Activated T-cell treated with anti-CD3 and anti-CD28 coated beads, Interleukin-2, amount 50 U/mL, for 4 hours (primary cell): ENCODE data around the gene NKIRAS2. TPM values are rescaled to one million over a fixed set of nuclear protein-coding genes. Genes with fewer than 3 reads are reported as not detected.
A peak's percentile ranks its signal among the peaks of the same experiment; 100 is the strongest.

ENCODE experiments used
- ATAC-seq, 2 donors: fragments of 200-7000 bp; cut with Tn5 transposase; one replicate each; pipeline ENCODE4 v1.10.0; 2021
- DNase-seq: peaks from one replicate; pipeline ENCODE4 v3.0.0-alpha.2; 2020
- H3K27me3 Mint-ChIP-seq: one replicate; pipeline ENCODE4 v1.8.0; 2021; ENCODE audit warnings: low read depth, mixed read lengths
- H3K36me3 Mint-ChIP-seq: one replicate; pipeline ENCODE4 v1.8.0; 2022; ENCODE audit warnings: mixed read lengths; ENCODE audit not compliant: insufficient read depth
- H3K4me1 Mint-ChIP-seq: one replicate; pipeline ENCODE4 v1.8.0; 2021; ENCODE audit warnings: low read depth, mixed read lengths
- H3K4me3 Mint-ChIP-seq: one replicate; pipeline ENCODE4 v1.8.0; 2021; ENCODE audit warnings: mild to moderate bottlenecking, moderate library complexity, mixed read lengths
- H3K9me3 Mint-ChIP-seq: one replicate; pipeline ENCODE4 v1.8.0; 2021; ENCODE audit warnings: mixed read lengths
- total RNA-seq, 3 donors: library from RNA; stranded (reverse); gene quantifications; one replicate each; pipeline ENCODE4 v1.2.1, GENCODE V29; 2021

Gene NKIRAS2
- total RNA-seq, 3 donors from 2014 or later, result 33.4 to 35.8 (median 34.2) TPM

DNA sequence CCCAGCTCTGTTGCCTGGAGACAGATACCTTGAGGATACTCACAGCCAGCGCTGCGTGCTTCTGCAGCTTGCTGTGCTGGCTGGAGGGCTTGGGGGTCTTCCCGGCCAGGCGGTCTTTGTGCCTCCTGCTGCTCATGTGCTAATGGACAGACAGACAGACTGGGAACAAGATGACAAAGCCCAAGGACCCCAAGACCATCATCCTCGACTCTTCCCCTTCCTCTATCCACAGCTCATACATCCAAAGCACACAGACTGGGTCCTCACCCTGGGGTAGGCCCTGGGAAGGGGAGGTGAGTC is 7.7 kb downstream of the NKIRAS2 start:
- H3K36me3 Mint-ChIP-seq, result peaks cover 7% of the 10 kb centered on the region
- no peak overlapping the region for H3K4me3 Mint-ChIP-seq
- H3K9me3 Mint-ChIP-seq, result no peaks in the 10 kb centered on the region
- H3K27me3 Mint-ChIP-seq, result peaks cover 3% of the 10 kb centered on the region
- DNase-seq (no peak), ATAC-seq (no peak)
- H3K4me1 Mint-ChIP-seq, result peaks cover 6% of the 10 kb centered on the region

DNA sequence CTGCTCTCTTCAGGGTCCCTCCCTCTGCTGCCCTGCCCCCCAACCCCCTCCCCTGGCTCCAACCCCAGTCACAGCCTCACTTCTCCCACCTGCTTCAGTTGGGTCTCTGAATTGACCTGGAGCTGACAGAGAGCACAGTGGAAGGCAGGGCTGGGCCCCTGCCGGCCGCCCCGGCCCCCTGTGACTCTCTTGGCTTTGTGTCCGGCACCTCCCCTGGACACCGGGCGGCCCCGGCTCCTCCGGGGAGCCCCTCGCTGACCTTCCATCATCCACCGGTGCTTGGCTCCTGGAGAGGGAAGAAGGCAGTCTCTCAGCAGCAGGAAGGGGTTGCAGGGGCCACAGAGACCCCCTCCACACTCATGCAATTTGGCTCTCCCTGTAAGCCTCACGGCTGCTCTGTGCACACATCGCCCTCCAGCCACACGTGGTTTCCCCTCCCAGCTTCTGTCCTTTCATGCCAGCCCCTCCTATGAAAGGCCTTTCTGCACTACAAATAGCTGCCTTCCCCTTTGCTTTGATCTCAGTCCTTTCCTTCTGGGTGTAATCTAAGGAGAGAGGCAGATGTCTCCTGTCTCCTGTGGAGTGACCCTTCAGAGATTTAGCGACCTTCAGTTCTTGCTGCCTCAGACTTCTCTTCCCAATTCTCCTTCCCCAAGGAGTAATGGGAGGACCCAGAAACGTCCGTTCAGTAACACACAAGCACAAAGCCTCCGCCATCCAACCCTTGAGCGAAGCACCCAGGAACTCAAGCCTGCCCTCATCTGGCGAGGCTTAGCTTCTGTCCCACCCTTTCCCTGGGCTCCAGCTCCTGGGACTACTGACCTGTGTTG is 8.3 kb downstream of the NKIRAS2 start:
- Mint-ChIP-seq H3K9me3 (no peaks in the 10 kb centered on the region), H3K27me3 (peaks cover 3% of the 10 kb centered on the region), H3K36me3 (peaks cover 7% of the 10 kb centered on the region), H3K4me1 (peaks cover 6% of the 10 kb centered on the region), H3K4me3 (no peak overlapping the region)
- ATAC-seq (no peak), DNase-seq (no peak)

DNA sequence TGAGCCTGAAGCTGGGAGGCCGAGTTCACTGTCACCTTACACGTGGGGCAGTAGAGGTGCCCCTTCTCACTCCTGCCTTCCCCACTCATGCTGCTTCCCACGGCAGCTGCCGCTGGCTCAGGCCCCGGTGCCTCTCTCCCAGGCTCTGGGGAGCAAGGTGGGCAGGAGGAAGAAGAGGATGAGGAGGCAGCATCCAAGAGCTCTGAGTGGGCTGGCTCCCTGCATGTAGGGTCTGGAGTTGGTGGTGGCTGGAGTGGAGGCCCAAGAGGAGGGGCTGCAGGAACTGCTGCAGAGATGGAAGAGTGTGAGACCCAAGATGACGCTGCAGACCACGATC is 8.9 kb downstream of the NKIRAS2 start:
- H3K27me3 Mint-ChIP-seq, result peaks cover 3% of the 10 kb centered on the region
- no peak overlapping the region for H3K4me3 Mint-ChIP-seq
- H3K4me1 Mint-ChIP-seq, result peaks cover 8% of the 10 kb centered on the region
- H3K36me3 Mint-ChIP-seq, result peaks cover 4% of the 10 kb centered on the region
- no peaks in the 10 kb centered on the region for H3K9me3 Mint-ChIP-seq
- no peak for DNase-seq
- ATAC-seq, result no peak

DNA sequence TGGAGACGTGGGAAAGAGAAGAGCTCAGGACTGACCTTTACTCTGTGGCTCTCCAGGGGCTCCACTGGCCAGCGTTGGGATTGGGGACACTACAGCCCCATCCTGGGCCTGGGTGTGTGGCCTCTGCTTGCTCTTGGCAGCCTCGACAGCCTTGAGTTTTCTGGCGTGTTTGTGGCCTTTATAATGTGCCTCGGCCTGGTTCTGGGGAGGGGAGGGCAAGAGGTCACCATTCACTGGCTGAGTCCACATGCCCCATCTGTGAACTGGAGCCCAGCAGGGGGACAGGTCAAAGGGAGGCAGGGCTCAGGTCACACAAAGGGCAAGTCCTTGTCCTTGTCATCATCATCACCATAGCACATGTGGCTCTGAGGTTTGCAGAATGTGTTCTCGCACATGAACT is 11.7 kb downstream of the NKIRAS2 start:
- Mint-ChIP-seq H3K4me3 (no peak overlapping the region), H3K4me1 (peaks cover 5% of the 10 kb centered on the region), H3K9me3 (no peaks in the 10 kb centered on the region), H3K27me3 (peaks cover 6% of the 10 kb centered on the region), H3K36me3 (no peaks in the 10 kb centered on the region)
- no peak for DNase-seq
- ATAC-seq, result no peak

DNA sequence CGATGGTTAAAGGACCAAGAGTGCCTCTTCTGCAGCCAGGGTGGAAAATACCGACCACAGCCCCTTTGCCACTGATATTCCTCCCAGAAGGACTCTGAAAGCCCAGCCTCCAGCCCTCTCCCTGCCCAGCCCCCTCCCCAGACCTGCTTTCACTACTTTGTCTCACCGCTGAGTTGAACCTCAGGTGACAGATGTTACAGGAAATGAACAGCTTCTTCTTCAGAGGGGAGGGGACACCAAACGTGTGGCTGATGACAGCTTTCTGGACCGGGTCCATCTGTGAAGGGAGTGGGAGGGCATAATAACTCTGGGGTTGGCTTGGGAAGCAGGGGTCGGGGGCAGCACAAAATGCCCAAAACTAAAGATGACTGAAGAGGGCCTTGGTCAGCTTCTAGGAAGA is 14.2 kb downstream of the NKIRAS2 start:
- ATAC-seq (no peak), DNase-seq (no peak)
- peaks cover 14% of the 10 kb centered on the region for H3K27me3 Mint-ChIP-seq
- H3K9me3 Mint-ChIP-seq, result no peaks in the 10 kb centered on the region
- no peaks in the 10 kb centered on the region for H3K36me3 Mint-ChIP-seq
- H3K4me3 Mint-ChIP-seq, result no peak overlapping the region
- H3K4me1 Mint-ChIP-seq, result peaks cover 5% of the 10 kb centered on the region

DNA sequence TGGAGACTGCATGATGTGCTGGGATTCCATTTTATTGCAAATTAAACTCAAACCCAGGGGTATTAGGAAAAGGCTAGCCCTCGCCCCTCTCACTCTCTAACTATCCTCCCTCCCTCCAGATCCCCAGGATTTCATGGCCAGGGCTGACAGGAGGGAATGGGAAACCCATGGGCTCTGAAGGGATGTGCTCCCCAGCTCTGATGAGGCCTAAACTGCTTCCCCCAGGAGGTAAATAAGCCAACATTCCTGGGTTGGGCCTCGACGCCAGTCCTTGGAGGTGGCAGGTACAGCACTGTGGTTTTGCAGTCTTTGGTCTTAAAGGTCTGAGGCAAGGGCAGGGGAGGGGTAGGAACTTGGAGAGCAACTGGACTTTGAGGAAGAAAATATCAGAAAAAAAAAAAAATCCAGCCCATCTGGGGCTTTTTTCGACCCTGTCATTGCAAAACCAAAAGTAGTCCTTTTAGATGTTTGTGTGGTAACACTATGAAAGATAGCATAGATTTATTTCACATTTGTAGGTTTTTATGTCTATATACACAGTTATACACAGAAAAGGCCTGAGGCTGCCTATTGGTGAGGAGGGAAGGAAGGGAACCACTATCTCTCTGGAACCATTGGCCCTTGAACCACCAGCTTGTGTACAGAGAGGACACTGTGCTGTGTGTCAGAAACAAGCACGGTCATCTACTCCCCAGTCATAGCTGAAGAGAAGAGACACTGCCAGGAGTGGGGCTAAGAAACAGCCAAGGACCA is 18.5 kb downstream of the NKIRAS2 start:
- no peaks in the 10 kb centered on the region for H3K9me3 Mint-ChIP-seq
- H3K4me3 Mint-ChIP-seq, result no peak overlapping the region
- peaks cover 15% of the 10 kb centered on the region for H3K27me3 Mint-ChIP-seq
- DNase-seq, result no peak
- ATAC-seq, result peak in 1 of 2 donors; percentile 20
- peaks cover 5% of the 10 kb centered on the region for H3K4me1 Mint-ChIP-seq
- no peaks in the 10 kb centered on the region for H3K36me3 Mint-ChIP-seq

DNA sequence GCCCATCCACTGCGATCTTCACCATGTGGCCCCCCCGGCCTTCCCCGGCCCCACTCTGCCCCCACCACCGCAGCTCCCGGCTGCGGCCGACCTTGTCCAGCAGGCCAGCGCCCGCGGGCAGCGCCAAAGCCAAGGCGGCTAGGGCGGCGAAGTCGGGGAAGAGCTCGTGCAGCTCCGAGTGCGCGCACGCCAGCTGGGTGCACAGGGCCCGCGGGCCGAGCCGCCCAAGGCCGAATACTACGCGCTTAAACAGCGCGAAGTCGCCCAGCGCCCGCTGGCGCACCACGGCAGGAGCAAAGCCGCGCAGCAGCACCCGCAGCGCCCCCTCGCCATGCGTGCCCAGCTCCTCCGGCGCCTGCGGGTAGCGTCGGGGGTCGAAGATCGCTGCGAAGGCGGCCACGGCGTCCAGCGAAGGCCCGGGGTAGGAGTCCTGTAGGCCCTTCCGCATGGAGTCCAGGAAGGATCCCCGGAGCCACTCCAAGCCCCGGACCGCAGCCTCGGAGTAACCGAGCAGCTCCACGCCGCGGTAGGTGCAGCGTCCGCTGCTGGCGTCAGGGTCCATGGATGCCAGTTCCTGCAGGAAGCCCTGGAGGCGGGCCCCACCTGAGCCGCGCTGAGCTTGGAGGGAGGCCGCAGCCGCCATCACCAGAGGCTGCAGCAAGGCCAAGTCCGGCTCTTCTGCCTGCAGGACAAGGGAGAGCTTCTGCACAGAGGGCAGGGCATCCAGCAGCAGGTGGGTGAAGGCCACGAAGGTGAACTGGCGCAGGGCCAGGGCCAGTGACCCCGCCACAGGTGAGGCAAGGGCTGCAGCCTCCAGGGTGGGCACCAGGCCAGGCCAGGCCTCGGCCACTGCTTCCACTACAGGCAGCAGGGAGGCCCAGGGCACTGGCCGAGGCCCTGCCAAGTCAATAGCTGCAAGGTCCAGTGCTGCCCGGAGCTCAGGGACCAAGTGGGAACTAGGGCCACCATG is 20.2 kb downstream of the NKIRAS2 start:
- Mint-ChIP-seq H3K27me3 (peaks cover 13% of the 10 kb centered on the region), H3K4me1 (no peaks in the 10 kb centered on the region), H3K36me3 (no peaks in the 10 kb centered on the region), H3K4me3 (no peak overlapping the region), H3K9me3 (no peaks in the 10 kb centered on the region)
- peak in 1 of 2 donors; percentile 48 for ATAC-seq
- DNase-seq, result no peak

DNA sequence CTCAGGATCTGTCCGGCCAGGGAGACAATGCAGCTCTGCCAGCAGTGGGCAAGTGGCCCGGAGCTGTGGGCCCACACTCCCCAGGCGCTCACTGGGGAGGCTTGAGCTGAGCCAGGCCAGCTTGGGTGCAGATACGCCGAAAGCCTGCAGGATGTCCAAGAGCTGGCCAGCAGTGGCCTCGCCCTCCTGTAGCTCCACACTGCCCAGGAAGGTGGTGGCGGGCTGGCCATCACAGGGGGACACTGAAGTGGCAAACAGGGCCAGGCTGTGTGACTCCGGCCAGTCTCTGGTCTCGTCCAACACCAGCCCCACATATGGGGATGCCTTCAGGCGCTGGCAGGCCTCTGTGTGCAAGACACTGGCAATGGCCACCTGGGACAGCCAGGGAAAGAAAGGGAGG is 20.9 kb downstream of the NKIRAS2 start:
- H3K27me3 Mint-ChIP-seq, result peaks cover 11% of the 10 kb centered on the region
- H3K4me1 Mint-ChIP-seq, result no peaks in the 10 kb centered on the region
- H3K36me3 Mint-ChIP-seq, result no peaks in the 10 kb centered on the region
- no peak overlapping the region for H3K4me3 Mint-ChIP-seq
- DNase-seq, result no peak
- no peaks in the 10 kb centered on the region for H3K9me3 Mint-ChIP-seq
- no peak for ATAC-seq

DNA sequence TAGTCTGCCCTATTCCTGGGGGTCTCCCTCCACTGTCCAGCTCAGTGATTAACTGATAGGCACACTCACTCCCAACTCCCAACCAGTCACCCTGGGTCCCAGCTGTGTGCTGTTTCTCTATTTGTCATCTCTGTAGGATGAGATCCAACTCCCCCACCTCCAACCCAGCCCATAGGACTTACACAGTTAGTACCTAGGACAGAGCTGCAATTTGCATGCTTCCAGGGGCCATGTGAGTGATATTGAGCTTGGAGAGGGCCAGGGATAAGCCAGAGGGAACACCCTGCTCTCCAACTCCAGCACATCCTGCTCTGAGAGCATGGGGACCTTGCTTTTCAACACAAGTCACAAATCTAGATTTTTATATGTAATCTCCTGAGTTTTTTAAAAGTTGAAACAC is 21.7 kb downstream of the NKIRAS2 start:
- Mint-ChIP-seq H3K36me3 (no peaks in the 10 kb centered on the region), H3K9me3 (no peaks in the 10 kb centered on the region), H3K27me3 (peaks cover 11% of the 10 kb centered on the region), H3K4me1 (no peaks in the 10 kb centered on the region), H3K4me3 (no peak overlapping the region)
- no peak for ATAC-seq
- no peak for DNase-seq

DNA sequence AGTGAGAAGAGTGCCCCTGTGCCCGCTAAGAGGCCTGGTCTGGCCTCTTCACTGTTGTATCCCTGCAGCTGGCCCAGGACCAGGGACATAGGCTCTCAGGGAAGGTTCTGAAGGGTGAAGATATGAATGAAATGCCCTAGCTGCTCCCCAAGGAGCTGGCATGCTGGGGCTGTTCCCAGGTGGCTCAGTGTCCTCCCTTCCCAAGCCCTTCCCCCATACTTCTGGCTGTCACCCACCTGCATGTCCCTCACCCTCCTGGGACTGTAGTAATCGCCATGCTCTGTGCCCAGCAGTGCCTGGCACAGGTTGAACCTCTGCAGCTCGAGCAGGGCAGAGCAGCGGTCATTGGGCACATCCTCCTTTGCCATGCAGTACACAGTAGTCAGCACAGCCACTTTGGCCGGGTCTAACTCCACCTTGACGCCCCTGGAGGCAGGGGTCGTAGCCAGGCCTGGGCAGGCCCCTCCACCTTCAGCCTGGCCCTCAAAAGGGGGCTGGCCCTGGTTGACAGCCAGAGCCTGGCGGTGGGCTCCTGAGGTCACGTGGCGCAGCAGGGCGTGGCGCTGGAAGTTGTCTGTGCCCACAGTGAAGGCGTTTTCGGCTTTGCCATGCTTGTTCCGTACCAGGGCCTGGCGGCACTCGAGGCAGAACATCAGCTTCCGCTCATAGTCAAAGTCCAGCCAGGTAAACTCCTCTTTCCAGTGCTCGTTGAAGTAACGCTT is 22.9 kb downstream of the NKIRAS2 start:
- Mint-ChIP-seq H3K4me3 (no peak overlapping the region), H3K9me3 (no peaks in the 10 kb centered on the region), H3K27me3 (peaks cover 8% of the 10 kb centered on the region), H3K36me3 (no peaks in the 10 kb centered on the region), H3K4me1 (no peaks in the 10 kb centered on the region)
- no peak for DNase-seq
- no peak for ATAC-seq

DNA sequence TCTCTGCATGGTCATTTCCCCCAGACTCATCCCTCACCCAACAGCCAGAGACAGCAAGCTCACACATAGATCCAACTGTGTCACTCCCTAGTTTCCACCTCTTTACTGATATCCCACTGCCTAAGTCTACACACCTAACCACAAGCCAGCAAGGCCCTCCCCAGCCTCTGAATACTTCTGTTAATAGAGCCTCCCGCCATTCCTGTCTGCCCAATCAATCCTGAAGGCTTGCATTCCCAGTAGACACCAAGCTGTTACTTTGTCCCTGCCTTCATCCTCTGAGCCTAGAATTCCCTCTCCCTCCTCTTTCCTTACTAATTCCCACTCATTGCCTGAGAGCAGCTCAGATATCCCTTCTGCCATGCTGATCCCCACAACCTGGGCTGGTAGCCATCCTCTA is 25.8 kb downstream of the NKIRAS2 start:
- Mint-ChIP-seq H3K36me3 (no peaks in the 10 kb centered on the region), H3K4me3 (no peak overlapping the region), H3K27me3 (peaks cover 9% of the 10 kb centered on the region)

DNA sequence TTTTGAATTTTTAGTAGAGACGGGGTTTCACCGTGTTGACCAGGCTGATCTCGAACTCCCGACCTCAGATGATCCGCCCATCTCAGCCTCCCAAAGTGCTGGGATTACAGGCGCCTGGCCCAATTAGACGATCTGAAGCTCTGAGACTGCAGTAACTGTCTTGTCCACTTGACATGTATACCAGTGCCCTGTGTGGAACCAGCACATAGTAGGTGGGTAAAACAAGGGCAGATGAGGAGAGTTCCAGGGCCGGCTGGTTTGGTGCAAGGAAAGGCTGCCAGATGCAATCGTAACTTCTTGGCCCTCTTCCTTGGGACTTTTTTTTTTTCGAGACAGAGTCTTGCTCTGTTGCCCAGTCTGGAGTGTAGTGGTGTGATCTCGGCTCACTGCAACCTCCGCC is 27.5 kb downstream of the NKIRAS2 start:
- DNase-seq, result no peak
- Mint-ChIP-seq H3K27me3 (peaks cover 24% of the 10 kb centered on the region), H3K9me3 (no peaks in the 10 kb centered on the region), H3K4me3 (no peak overlapping the region), H3K36me3 (no peaks in the 10 kb centered on the region), H3K4me1 (peaks cover 4% of the 10 kb centered on the region)
- ATAC-seq, result no peak

More for the DNA sequence above, 25.8 kb downstream of the NKIRAS2 start:
- DNase-seq (no peak), ATAC-seq (no peak)
- peaks cover 3% of the 10 kb centered on the region for H3K4me1 Mint-ChIP-seq
- H3K9me3 Mint-ChIP-seq, result no peaks in the 10 kb centered on the region

DNA sequence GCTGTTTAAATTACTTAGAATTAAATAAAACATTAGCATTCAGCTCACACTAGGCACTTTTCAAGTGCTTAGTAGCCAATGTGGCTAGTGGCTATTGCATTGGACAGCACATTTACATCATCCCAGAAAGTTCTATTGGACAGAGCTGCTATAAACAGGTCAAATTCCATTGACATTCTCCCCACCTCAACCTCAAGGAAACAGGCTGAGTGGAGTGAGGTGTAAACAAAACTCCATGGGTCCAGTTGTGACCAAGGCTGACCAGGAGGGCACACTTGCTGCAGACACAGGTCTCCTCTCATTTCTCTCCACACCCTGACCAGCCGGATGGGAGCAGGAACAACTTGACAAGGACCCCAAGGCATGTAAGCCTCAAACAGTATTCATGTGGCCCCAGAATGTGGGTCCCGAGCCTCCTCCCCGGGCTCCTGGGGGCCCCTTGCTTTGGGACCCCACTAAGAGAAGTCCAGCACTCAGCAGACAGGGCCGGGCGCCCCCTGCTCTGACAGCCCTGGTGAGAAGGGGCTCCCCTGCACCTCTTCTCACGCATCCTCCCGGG is 30.0 kb downstream of the NKIRAS2 start:
- DNase-seq, result no peak
- peaks cover 46% of the 10 kb centered on the region for H3K27me3 Mint-ChIP-seq
- ATAC-seq, result no peak
- peak overlapping the region; percentile 76 for H3K4me3 Mint-ChIP-seq
- H3K9me3 Mint-ChIP-seq, result no peaks in the 10 kb centered on the region
- peaks cover 4% of the 10 kb centered on the region for H3K4me1 Mint-ChIP-seq
- no peaks in the 10 kb centered on the region for H3K36me3 Mint-ChIP-seq
